ENCODE data around the gene RRAD.

DNA sequence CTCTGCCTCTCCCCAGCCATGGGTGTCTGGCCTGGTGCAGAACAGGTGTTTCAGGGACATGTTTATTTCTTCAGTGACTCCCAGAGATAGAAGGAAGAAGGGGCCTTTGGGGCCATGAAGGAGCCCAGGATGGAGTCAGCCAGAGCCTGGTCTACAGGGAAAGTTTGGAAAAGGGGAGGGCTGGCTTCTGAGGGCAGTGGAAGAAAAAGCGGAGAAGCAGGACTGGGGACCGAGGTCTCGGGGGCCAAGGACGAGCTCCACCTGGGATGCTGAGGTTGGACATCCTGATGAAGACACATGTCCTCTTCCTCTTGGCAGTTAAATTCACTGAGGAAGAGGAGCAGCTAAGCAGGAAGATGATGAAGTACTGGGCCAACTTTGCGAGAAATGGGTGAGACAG, 17.6 kb upstream of the RRAD start:
- no peak for TF ChIP-seq CTCF (IDR thresholded peaks at IDR 0.05; ENCODE audit: insufficient read depth, low read length)
- TF ChIP-seq, protein P1, sequence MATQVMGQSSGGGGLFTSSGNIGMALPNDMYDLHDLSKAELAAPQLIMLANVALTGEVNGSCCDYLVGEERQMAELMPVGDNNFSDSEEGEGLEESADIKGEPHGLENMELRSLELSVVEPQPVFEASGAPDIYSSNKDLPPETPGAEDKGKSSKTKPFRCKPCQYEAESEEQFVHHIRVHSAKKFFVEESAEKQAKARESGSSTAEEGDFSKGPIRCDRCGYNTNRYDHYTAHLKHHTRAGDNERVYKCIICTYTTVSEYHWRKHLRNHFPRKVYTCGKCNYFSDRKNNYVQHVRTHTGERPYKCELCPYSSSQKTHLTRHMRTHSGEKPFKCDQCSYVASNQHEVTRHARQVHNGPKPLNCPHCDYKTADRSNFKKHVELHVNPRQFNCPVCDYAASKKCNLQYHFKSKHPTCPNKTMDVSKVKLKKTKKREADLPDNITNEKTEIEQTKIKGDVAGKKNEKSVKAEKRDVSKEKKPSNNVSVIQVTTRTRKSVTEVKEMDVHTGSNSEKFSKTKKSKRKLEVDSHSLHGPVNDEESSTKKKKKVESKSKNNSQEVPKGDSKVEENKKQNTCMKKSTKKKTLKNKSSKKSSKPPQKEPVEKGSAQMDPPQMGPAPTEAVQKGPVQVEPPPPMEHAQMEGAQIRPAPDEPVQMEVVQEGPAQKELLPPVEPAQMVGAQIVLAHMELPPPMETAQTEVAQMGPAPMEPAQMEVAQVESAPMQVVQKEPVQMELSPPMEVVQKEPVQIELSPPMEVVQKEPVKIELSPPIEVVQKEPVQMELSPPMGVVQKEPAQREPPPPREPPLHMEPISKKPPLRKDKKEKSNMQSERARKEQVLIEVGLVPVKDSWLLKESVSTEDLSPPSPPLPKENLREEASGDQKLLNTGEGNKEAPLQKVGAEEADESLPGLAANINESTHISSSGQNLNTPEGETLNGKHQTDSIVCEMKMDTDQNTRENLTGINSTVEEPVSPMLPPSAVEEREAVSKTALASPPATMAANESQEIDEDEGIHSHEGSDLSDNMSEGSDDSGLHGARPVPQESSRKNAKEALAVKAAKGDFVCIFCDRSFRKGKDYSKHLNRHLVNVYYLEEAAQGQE (IDR thresholded peaks at IDR 0.05; ENCODE audit: insufficient replicate concordance, low read depth), result no peak

All from HL-60 (cell line).